ENCODE data around the gene C19orf12.

DNA sequence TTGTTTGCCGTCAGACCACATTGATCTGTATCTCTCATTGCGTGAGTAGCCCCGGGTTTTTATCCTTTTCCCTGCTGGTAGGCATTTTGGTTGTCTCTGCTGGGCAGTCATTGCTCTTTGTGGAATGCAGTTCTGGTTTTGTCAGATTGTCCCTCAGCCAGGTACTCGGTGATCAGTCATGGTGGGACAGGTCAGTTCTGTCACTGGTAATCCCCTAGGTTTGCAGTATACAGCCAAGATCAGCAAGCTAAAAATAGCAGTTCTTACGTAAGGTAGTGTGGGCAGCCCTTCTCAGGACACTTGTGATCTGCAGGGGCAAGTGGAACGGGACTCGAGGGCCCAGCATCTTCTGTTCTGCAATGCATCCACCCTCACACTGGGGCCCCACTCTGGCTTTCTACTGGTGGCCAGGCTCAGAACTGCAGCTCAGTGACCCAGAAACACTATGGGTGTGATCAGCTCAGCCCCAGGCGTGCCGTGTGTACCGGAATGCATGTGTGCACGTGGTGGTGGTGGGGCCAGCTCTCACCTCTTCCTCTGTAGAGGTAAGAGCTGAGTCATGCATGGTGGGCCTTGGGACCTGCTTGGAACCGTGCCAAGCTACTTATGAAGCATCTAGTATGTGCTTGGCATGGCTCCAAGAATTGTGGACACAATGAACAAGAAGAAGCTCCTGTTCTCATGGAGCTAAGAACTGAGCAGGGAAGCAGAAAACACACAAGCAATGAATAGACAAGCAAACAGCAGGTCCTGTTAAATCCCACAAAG is 43.5 kb downstream of the C19orf12 start:
- TF ChIP-seq EZH2phosphoT487 (conservative IDR thresholded peaks at IDR 0.05; ENCODE audit: low read length): no peak
- TF ChIP-seq, protein P1, sequence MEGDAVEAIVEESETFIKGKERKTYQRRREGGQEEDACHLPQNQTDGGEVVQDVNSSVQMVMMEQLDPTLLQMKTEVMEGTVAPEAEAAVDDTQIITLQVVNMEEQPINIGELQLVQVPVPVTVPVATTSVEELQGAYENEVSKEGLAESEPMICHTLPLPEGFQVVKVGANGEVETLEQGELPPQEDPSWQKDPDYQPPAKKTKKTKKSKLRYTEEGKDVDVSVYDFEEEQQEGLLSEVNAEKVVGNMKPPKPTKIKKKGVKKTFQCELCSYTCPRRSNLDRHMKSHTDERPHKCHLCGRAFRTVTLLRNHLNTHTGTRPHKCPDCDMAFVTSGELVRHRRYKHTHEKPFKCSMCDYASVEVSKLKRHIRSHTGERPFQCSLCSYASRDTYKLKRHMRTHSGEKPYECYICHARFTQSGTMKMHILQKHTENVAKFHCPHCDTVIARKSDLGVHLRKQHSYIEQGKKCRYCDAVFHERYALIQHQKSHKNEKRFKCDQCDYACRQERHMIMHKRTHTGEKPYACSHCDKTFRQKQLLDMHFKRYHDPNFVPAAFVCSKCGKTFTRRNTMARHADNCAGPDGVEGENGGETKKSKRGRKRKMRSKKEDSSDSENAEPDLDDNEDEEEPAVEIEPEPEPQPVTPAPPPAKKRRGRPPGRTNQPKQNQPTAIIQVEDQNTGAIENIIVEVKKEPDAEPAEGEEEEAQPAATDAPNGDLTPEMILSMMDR (IDR thresholded peaks at IDR 0.05; ENCODE audit: insufficient read depth, low read length, poor library complexity, severe bottlenecking): no peak
